Esophagus (tissue), 2 donors: ENCODE results near the gene CERS6. TPM values are rescaled to one million over a fixed set of nuclear protein-coding genes. Genes with fewer than 3 reads are reported as not detected.

Experiments
- H3K27ac ChIP-seq, 2 donors: one replicate each; pipeline ENCODE4 v1.5.1; 2013; ENCODE audit warnings: low read depth in 2 of 2, mild to moderate bottlenecking in 2 of 2, inconsistent platforms in 1 of 2, low read length in 1 of 2, moderate library complexity in 1 of 2
- H3K27me3 ChIP-seq, 2 donors: one replicate each; pipeline ENCODE4 v1.6.1; 2013; ENCODE audit warnings: low read length in 2 of 2, control low read depth in 1 of 2, mild to moderate bottlenecking in 1 of 2; ENCODE audit not compliant: insufficient read depth in 2 of 2, control insufficient read depth in 1 of 2
- H3K36me3 ChIP-seq, 2 donors: one replicate each; pipeline ENCODE4 v1.6.1; 2013; ENCODE audit warnings: low read length in 1 of 2; ENCODE audit not compliant: control insufficient read depth in 2 of 2, insufficient read depth in 2 of 2
- H3K4me1 ChIP-seq, 2 donors: one replicate each; pipeline ENCODE4 v1.6.1; 2013; ENCODE audit warnings: low read length in 1 of 2; ENCODE audit not compliant: control insufficient read depth in 2 of 2, insufficient read depth in 2 of 2
- H3K4me3 ChIP-seq, 2 donors: one replicate each; pipeline ENCODE4 v1.5.1; 2013; ENCODE audit warnings: low read length in 2 of 2, mild to moderate bottlenecking in 2 of 2, low read depth in 1 of 2, moderate library complexity in 1 of 2
- H3K9me3 ChIP-seq, 2 donors: one replicate each; pipeline ENCODE4 v1.6.1; 2013; ENCODE audit warnings: mild to moderate bottlenecking in 2 of 2, low read depth in 1 of 2, low read length in 1 of 2, moderate library complexity in 1 of 2; ENCODE audit not compliant: control insufficient read depth in 2 of 2, insufficient read depth in 1 of 2
- WGBS, 2 donors: extraction: QIAGEN DNeasy Blood & Tissue Kit; methylation state at CpG; one replicate each; pipeline ENCODE4 v1.1.7; 2013; 5-methylcytosine and 5-hydroxymethylcytosine counted together
- polyA plus RNA-seq, 2 donors: library from polyadenylated mRNA; stranded (reverse); fragments of 200-250 nt; gene quantifications; one replicate each; pipeline ENCODE4 v1.2.3, GENCODE V29; 2013
- donor health status: healthy with polysubstance abuse.
- donor health status: Bipolar disorder and iron deficiency.

The CERS6 gene
- polyA plus RNA-seq, 2 donors: 4.2 to 7.6 TPM

DNA sequence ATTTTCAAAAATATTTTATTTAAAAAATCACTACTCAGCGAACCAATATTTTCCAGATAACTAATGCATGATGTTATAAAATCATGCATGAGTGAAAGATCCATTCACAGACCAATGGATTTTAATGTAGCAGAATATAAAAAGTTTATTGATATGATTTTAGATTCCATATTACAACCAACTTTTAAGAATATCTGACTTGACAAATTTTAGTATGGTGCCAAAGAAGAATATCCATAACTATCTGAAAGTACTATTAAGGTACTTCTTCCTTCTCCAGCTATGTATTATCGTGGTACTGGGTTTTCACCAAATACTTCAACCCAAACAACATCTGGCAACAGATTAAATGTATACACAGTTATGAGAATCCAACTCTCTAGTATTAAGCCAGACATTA lies 246.5 kb downstream of the CERS6 start:
- 96 to 97% methylated on average over 2 of the region's 2 CpGs for WGBS, 2 donors
- Histone ChIP-seq H3K4me1 (peaks cover 0 to 2% of the 10 kb centered on the region in 2 donors), H3K27ac (no peak overlapping the region), H3K4me3 (no peak overlapping the region), H3K36me3 (no peaks in the 10 kb centered on the region), H3K27me3 (no peaks in the 10 kb centered on the region), H3K9me3 (no peaks in the 10 kb centered on the region)

DNA sequence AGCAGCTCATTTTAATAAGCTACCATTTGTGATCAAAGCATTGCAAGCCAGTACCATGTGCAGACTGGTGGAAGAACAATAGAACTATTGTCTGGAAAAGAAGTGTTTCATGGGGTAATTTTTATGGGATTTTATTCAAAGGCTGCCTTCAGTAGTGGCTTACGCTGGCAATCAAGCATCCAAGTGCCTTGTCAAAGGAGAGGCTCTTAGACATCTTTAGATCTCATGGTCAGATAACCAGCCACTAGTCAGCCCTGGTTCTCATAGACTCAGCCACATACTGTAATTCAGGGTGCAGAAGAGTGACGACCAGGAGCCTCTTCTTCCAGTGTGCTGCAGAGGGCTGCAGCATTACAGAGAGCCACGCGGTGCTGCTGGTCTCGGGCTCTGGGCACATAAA lies 247.9 kb downstream of the CERS6 start:
- peaks cover 0 to under 1% of the 10 kb centered on the region in 2 donors for H3K4me1 ChIP-seq
- no peaks in the 10 kb centered on the region for H3K9me3 ChIP-seq
- H3K27me3 ChIP-seq: no peaks in the 10 kb centered on the region
- no peak overlapping the region for H3K27ac ChIP-seq
- H3K36me3 ChIP-seq: no peaks in the 10 kb centered on the region
- H3K4me3 ChIP-seq: no peak overlapping the region
- WGBS, 2 donors: 94 to 97% methylated on average over 5 of the region's 5 CpGs

DNA sequence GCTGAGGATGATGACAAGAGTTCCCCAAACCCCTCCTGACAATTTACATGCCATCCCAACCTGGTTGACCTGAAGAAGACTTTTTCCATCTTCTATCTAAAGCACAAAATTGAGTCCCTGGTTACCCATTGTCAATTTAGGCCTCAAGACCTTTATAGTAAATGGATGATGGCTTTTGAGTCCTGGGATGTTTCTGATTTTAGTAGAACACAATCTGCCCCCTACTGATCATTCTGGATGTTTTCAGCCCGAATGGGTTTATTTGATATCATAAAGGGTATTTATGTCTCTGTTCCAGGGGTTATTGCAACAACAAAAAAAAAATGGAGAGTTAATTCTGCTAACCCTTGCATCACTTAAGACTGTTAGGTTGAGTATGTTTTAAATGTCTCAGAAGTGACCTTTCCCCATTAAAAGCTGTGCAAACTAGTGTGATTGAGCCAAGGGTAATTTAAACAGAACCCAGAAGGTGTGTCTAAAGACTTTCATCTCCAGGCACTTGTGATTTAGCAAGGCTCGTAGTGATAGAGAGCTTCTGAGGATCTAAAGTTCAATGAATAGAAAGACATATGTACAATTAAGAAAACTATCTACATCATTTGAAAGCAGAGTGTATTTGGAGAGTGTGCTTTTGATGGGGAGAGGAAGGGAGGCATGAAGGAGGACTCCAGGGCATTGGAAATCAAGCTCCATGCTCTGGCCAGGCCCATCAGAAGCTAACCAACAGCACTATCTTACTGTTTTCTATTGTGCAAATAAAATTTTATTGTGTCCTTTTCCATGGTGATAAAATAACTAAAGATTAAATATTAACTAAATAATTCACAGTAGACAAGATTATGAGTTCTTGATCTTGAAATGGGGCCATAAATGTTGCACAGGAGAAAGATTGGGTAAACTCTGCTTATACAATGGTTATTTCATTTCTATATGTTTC lies 249.7 kb downstream of the CERS6 start:
- no peaks in the 10 kb centered on the region for H3K36me3 ChIP-seq
- H3K9me3 ChIP-seq: no peaks in the 10 kb centered on the region
- H3K27ac ChIP-seq: no peak overlapping the region
- H3K4me1 ChIP-seq: no peaks in the 10 kb centered on the region
- H3K4me3 ChIP-seq: no peak overlapping the region
- H3K27me3 ChIP-seq: no peaks in the 10 kb centered on the region
- WGBS, 2 donors: 60 to 67% methylated on average over 2 of the region's 2 CpGs

DNA sequence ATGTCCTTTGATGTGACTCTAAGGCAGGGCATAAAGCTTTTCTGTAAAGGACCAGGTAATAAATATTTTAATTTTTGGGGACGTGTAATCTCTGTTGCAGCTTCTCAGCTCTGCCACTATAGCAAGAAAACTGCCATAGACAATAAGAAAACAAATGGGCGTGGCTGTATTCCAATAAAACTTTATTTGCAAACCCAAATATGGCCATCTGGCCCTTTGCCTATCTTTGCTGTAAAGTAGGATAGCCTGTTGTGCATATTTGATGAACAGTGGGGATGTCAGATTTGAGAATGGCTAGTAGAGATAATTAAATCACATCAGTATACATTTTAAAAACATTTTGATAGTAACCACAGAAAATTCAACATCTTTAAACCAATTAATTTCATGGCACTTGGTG lies 250.7 kb downstream of the CERS6 start:
- Histone ChIP-seq H3K4me3 (no peak overlapping the region), H3K36me3 (no peaks in the 10 kb centered on the region), H3K27me3 (no peaks in the 10 kb centered on the region), H3K9me3 (no peaks in the 10 kb centered on the region), H3K4me1 (no peaks in the 10 kb centered on the region), H3K27ac (no peak overlapping the region)
- 85 to 93% methylated on average over 2 of the region's 2 CpGs for WGBS, 2 donors

DNA sequence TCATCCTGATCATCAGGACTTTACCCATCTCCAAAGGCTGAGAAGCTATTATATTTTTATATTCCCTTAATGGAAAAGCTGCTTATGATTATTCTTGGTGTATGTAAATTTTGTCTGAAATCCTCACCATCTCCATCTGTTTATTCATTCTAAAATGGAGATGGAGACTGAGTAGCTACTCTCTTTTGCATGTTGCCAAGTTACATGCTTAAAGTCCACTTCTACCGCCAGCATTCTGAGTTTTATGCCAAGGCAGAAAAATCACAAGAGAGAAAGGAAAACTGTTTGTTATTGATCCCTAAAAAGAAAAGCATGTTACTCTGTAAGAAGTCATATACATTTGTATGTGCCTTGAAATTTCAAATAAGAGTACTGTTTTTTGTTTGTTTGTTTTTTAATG lies 252.0 kb downstream of the CERS6 start:
- no peaks in the 10 kb centered on the region for H3K4me1 ChIP-seq
- no peaks in the 10 kb centered on the region for H3K27me3 ChIP-seq
- H3K27ac ChIP-seq: no peak overlapping the region
- H3K9me3 ChIP-seq: no peaks in the 10 kb centered on the region
- 77 to 83% methylated on average over 1 of the region's 1 CpG for WGBS, 2 donors
- no peaks in the 10 kb centered on the region for H3K36me3 ChIP-seq
- no peak overlapping the region for H3K4me3 ChIP-seq

DNA sequence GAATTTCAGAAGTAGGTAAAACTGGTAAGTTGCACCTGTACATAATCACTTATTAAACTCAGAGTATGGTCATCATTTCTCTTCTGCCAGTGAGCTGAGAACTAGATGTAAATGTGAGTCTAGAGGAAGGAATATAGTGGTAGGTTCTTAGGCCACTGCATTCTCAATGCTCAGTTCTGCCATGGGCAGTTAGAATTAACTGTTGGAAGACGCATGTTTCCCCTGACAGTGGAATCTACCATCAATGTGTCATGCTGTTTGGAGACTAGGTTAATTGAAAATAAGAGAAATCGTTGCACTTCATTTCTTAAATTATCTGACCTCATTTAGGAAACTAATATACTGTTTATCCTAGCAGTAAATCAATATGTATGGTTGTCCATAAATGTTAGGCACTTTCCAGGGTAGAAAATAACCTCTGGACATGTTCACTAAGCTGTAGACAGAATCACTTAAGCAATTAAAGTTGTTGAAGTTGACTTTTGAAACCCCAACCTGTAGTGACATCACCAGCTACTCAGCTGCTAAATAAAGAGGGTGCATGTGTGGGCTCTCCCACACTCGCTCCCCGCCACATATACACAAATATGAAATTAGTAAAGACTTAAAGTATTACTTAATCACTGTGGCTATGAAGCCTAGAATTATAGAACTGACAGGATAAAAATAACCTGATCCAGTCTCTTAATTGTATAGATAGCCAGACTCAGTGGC lies 254.8 kb downstream of the CERS6 start:
- H3K4me3 ChIP-seq: no peak overlapping the region
- H3K36me3 ChIP-seq: no peaks in the 10 kb centered on the region
- H3K4me1 ChIP-seq: no peaks in the 10 kb centered on the region
- no peaks in the 10 kb centered on the region for H3K9me3 ChIP-seq
- H3K27ac ChIP-seq: no peak overlapping the region
- 89 to 94% methylated on average over 4 of the region's 4 CpGs for WGBS, 2 donors
- H3K27me3 ChIP-seq: no peaks in the 10 kb centered on the region

DNA sequence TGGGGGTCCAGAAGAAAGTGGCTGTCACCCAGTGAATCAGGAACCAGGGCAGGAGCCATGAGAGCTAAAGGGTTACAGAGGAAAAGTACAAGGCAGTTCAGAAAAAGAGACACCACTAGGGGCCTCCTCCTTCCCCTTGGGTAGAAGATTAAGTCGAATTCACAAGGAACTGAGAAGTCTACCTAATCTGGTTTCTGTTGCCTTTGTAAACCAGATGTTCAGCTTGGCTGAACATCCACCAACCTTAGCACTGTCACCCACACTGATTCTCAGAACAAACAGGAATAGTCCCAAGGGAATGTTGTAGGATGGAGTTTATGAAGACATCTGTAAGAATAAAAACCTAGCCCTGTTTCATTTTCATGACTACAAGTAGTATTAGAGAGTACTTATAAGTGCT lies 256.0 kb downstream of the CERS6 start:
- no peaks in the 10 kb centered on the region for H3K36me3 ChIP-seq
- no peak overlapping the region for H3K27ac ChIP-seq
- H3K4me3 ChIP-seq: no peak overlapping the region
- no peaks in the 10 kb centered on the region for H3K4me1 ChIP-seq
- WGBS, 2 donors: 57 to 63% methylated on average over 1 of the region's 1 CpG
- H3K9me3 ChIP-seq: no peaks in the 10 kb centered on the region
- H3K27me3 ChIP-seq: no peaks in the 10 kb centered on the region

DNA sequence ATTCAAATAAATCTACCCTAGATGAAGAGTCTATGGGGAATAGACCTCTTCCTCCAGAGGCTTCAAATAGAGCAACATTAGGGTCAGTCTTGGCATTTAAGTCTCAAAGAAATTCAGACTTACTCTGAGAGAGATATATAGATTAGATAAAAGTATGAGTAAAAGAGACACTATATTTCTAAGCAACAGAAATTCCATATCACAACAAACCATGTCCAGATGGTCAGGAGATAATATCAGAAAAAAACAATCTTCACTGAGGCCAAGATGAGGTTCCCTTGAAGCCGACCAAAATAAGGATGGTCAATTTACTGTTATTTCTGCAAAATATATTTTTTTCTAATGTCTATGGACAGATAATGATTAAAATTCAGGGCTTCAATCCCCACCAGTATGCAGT lies 257.3 kb downstream of the CERS6 start:
- no peaks in the 10 kb centered on the region for H3K4me1 ChIP-seq
- no peaks in the 10 kb centered on the region for H3K9me3 ChIP-seq
- 91 to 100% methylated on average over 1 of the region's 1 CpG for WGBS, 2 donors
- H3K4me3 ChIP-seq: no peak overlapping the region
- H3K36me3 ChIP-seq: no peaks in the 10 kb centered on the region
- H3K27ac ChIP-seq: no peak overlapping the region
- no peaks in the 10 kb centered on the region for H3K27me3 ChIP-seq

DNA sequence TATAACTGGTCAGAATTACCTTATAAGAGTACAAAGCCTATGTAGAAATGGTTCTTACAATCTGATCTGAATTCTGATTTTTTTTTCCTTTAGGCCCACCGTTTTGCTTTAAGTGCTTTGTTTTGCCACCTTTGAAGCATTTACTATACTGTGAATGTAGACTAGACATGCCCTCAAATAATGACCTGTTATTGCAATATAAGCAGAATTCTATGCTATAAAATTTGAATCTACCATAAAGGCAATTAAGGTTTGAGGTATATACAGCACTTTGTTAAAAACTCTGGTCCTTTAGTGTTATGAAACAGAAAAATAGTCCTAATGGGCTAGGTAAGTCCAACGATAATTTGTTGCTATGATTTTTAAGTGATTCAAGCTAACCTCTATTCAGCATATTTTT lies 259.8 kb downstream of the CERS6 start:
- Histone ChIP-seq H3K9me3 (no peaks in the 10 kb centered on the region), H3K27ac (no peak overlapping the region), H3K4me1 (no peaks in the 10 kb centered on the region), H3K4me3 (no peak overlapping the region), H3K36me3 (no peaks in the 10 kb centered on the region), H3K27me3 (no peaks in the 10 kb centered on the region)
- 88 to 94% methylated on average over 2 of the region's 2 CpGs for WGBS, 2 donors
